WERI-Rb-1 (cell line): Measurements from ENCODE around the gene NAMPT.

Experiments
- DNase-seq: peaks from one replicate; pipeline ENCODE4 v3.0.0-alpha.2; 2020
- H3K27ac ChIP-seq: fragments of 250-450 bp; sonication (Bioruptor Pico); 2 replicates; pipeline ENCODE4 v1.5.1; 2020; ENCODE audit warnings: mild to moderate bottlenecking, moderate library complexity
- H3K27me3 ChIP-seq: fragments of 250-450 bp; sonication (Bioruptor Pico); 2 replicates; pipeline ENCODE4 v1.5.1; 2021; ENCODE audit warnings: mild to moderate bottlenecking, low read depth, moderate library complexity; ENCODE audit not compliant: insufficient read depth, severe bottlenecking
- H3K36me3 ChIP-seq: fragments of 250-450 bp; sonication (Bioruptor Pico); 2 replicates; pipeline ENCODE4 v1.5.1; 2020; ENCODE audit warnings: mild to moderate bottlenecking, moderate library complexity
- H3K4me3 ChIP-seq: 2 replicates; pipeline ENCODE4 v1.5.1; 2011; ENCODE audit warnings: low read depth, mild to moderate bottlenecking, control low read depth, low read length
- H3K9me3 ChIP-seq: fragments of 250-450 bp; sonication (Bioruptor Pico); 2 replicates; pipeline ENCODE4 v1.5.1; 2021; ENCODE audit warnings: mild to moderate bottlenecking, moderate library complexity; ENCODE audit not compliant: severe bottlenecking
- TF ChIP-seq, protein P1 (sequence below): IDR thresholded peaks from 2 replicates; pipeline ENCODE4 v1.5.1; 2011; ENCODE audit warnings: low read depth, mild to moderate bottlenecking, control low read depth, inconsistent platforms, low read length

NAMPT gene

GRCh38 chr7:106255246-106255645, 29.5 kb downstream of the NAMPT start:
- TF ChIP-seq, protein P1, sequence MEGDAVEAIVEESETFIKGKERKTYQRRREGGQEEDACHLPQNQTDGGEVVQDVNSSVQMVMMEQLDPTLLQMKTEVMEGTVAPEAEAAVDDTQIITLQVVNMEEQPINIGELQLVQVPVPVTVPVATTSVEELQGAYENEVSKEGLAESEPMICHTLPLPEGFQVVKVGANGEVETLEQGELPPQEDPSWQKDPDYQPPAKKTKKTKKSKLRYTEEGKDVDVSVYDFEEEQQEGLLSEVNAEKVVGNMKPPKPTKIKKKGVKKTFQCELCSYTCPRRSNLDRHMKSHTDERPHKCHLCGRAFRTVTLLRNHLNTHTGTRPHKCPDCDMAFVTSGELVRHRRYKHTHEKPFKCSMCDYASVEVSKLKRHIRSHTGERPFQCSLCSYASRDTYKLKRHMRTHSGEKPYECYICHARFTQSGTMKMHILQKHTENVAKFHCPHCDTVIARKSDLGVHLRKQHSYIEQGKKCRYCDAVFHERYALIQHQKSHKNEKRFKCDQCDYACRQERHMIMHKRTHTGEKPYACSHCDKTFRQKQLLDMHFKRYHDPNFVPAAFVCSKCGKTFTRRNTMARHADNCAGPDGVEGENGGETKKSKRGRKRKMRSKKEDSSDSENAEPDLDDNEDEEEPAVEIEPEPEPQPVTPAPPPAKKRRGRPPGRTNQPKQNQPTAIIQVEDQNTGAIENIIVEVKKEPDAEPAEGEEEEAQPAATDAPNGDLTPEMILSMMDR: no peak
- no peaks in the 10 kb centered on the region for H3K9me3 ChIP-seq
- H3K27ac ChIP-seq: no peak overlapping the region
- H3K36me3 ChIP-seq: peaks cover 26% of the 10 kb centered on the region
- no peaks in the 10 kb centered on the region for H3K27me3 ChIP-seq
- DNase-seq: no peak
- no peak overlapping the region for H3K4me3 ChIP-seq

- Histone ChIP-seq H3K4me3 (no peak overlapping the region), H3K36me3 (peaks cover 26% of the 10 kb centered on the region), H3K9me3 (no peaks in the 10 kb centered on the region), H3K27me3 (no peaks in the 10 kb centered on the region), H3K27ac (no peak overlapping the region)
- TF ChIP-seq, protein P1: no peak
- DNase-seq: no peak
Measured at GRCh38 chr7:106254525-106255116, 30.2 kb downstream of the NAMPT start.

DNA sequence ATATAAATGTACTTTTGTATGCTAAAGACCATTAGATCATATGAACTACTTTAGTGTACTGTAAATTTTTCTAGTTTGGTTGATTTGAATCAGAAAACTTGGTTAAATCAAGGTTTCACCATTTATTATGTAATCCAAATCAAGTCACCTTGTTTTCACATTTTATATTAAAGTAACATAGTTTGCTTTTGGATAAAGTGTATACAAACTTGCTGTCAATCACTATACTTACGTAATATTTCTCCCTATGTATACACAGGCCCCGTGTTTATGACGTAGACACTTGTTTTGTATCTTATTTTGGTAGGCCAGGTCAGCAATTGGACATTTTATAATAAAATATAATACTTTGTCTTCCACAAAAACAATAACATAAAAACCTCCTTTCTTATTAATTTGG, 32.2 kb downstream of the NAMPT start:
- peaks cover 20% of the 10 kb centered on the region for H3K36me3 ChIP-seq
- no peak for DNase-seq
- no peak overlapping the region for H3K4me3 ChIP-seq
- H3K9me3 ChIP-seq: no peaks in the 10 kb centered on the region
- TF ChIP-seq, protein P1: no peak
- no peaks in the 10 kb centered on the region for H3K27me3 ChIP-seq
- H3K27ac ChIP-seq: no peak overlapping the region

GRCh38 chr7:106249488-106249887, 35.3 kb downstream of the NAMPT start:
- H3K27me3 ChIP-seq: no peaks in the 10 kb centered on the region
- DNase-seq: no peak
- H3K4me3 ChIP-seq: no peak overlapping the region
- H3K9me3 ChIP-seq: no peaks in the 10 kb centered on the region
- peaks cover 20% of the 10 kb centered on the region for H3K36me3 ChIP-seq
- TF ChIP-seq, protein P1: no peak
- H3K27ac ChIP-seq: no peak overlapping the region

- no peaks in the 10 kb centered on the region for H3K9me3 ChIP-seq
- DNase-seq: peak; percentile 10
- no peak overlapping the region for H3K27ac ChIP-seq
- H3K36me3 ChIP-seq: peaks cover 20% of the 10 kb centered on the region
- TF ChIP-seq, protein P1: no peak
- H3K4me3 ChIP-seq: no peak overlapping the region
- H3K27me3 ChIP-seq: no peaks in the 10 kb centered on the region
Measured at GRCh38 chr7:106248600-106248999, 36.2 kb downstream of the NAMPT start.

GRCh38 chr7:106247841-106248240, 36.9 kb downstream of the NAMPT start:
- Histone ChIP-seq H3K27ac (no peak overlapping the region), H3K4me3 (no peak overlapping the region), H3K27me3 (no peaks in the 10 kb centered on the region), H3K9me3 (no peaks in the 10 kb centered on the region), H3K36me3 (peaks cover 18% of the 10 kb centered on the region)
- TF ChIP-seq, protein P1: no peak
- DNase-seq: no peak
